ENCODE data around the gene PI4KB. TPM values are rescaled to one million over a fixed set of nuclear protein-coding genes. Genes with fewer than 3 reads are reported as not detected.

Gene PI4KB
- total and polyA plus RNA-seq, 2 of the 13 experiments (the other 11 are each of a cell fraction or from before 2014, with no cell fraction given) = 19.5 to 29.3 TPM

DNA sequence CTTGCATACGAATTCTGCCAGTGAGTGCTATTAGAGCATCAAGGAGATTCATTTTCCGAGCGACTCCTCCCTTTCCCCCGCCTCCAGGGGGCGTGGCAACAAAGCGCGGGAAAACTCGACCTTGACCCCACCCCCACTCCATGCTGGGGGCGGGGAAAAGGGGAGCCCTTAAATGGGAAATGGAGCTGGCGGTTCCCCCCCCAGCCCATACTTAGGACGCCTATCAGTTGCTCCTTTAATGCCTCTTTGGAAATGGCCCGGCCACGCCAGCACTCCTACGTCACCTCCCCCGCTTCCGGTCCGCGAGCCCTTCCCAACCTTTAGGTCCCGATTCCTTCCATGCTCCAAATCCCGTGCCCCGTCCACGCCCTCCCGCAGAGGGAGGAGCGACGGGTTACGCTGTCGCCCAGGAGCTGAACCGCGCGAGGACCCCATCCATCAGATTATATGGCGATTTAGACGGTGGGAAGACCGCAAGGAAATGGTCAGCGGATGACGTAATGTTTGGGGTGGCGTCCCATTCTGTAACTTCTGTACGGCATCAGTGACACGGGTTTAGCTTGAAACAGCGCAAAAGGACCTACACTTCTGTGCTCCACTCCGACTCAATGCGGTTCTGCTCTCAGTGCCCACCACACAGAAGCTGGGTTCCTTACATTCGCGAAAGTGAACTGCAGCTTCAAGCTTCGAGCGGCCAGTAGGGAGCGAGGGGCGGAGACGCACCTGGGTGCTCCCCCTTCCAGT, 45.8 kb downstream of the PI4KB start (continued):
- TF ChIP-seq, protein P1, sequence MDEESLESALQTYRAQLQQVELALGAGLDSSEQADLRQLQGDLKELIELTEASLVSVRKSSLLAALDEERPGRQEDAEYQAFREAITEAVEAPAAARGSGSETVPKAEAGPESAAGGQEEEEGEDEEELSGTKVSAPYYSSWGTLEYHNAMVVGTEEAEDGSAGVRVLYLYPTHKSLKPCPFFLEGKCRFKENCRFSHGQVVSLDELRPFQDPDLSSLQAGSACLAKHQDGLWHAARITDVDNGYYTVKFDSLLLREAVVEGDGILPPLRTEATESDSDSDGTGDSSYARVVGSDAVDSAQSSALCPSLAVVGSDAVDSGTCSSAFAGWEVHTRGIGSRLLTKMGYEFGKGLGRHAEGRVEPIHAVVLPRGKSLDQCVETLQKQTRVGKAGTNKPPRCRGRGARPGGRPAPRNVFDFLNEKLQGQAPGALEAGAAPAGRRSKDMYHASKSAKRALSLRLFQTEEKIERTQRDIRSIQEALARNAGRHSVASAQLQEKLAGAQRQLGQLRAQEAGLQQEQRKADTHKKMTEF (CRISPR knock-in tag; IDR thresholded peaks at IDR 0.05) = peak; percentile 60; the same call in 1 of the 2 replicates
- TF ChIP-seq FOXA3 (CRISPR knock-in tag; IDR thresholded peaks at IDR 0.05) = peak; percentile 47; the same call in 1 of the 2 replicates
- TF ChIP-seq, protein P2, sequence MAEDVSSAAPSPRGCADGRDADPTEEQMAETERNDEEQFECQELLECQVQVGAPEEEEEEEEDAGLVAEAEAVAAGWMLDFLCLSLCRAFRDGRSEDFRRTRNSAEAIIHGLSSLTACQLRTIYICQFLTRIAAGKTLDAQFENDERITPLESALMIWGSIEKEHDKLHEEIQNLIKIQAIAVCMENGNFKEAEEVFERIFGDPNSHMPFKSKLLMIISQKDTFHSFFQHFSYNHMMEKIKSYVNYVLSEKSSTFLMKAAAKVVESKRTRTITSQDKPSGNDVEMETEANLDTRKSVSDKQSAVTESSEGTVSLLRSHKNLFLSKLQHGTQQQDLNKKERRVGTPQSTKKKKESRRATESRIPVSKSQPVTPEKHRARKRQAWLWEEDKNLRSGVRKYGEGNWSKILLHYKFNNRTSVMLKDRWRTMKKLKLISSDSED (CRISPR knock-in tag; IDR thresholded peaks at IDR 0.05) = no peak
- TF ChIP-seq, protein P3, sequence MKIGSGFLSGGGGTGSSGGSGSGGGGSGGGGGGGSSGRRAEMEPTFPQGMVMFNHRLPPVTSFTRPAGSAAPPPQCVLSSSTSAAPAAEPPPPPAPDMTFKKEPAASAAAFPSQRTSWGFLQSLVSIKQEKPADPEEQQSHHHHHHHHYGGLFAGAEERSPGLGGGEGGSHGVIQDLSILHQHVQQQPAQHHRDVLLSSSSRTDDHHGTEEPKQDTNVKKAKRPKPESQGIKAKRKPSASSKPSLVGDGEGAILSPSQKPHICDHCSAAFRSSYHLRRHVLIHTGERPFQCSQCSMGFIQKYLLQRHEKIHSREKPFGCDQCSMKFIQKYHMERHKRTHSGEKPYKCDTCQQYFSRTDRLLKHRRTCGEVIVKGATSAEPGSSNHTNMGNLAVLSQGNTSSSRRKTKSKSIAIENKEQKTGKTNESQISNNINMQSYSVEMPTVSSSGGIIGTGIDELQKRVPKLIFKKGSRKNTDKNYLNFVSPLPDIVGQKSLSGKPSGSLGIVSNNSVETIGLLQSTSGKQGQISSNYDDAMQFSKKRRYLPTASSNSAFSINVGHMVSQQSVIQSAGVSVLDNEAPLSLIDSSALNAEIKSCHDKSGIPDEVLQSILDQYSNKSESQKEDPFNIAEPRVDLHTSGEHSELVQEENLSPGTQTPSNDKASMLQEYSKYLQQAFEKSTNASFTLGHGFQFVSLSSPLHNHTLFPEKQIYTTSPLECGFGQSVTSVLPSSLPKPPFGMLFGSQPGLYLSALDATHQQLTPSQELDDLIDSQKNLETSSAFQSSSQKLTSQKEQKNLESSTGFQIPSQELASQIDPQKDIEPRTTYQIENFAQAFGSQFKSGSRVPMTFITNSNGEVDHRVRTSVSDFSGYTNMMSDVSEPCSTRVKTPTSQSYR (CRISPR knock-in tag; IDR thresholded peaks at IDR 0.05; ENCODE audit: borderline replicate concordance) = peak; percentile 94
- peak; percentile 82; the same call in 1 of the 2 replicates for TF ChIP-seq ZNF891 (CRISPR knock-in tag; IDR thresholded peaks at IDR 0.05)
- peak; percentile 39; the same call in 1 of the 2 replicates for TF ChIP-seq ZNF777 (CRISPR knock-in tag; IDR thresholded peaks at IDR 0.05)
- TF ChIP-seq, protein P4, sequence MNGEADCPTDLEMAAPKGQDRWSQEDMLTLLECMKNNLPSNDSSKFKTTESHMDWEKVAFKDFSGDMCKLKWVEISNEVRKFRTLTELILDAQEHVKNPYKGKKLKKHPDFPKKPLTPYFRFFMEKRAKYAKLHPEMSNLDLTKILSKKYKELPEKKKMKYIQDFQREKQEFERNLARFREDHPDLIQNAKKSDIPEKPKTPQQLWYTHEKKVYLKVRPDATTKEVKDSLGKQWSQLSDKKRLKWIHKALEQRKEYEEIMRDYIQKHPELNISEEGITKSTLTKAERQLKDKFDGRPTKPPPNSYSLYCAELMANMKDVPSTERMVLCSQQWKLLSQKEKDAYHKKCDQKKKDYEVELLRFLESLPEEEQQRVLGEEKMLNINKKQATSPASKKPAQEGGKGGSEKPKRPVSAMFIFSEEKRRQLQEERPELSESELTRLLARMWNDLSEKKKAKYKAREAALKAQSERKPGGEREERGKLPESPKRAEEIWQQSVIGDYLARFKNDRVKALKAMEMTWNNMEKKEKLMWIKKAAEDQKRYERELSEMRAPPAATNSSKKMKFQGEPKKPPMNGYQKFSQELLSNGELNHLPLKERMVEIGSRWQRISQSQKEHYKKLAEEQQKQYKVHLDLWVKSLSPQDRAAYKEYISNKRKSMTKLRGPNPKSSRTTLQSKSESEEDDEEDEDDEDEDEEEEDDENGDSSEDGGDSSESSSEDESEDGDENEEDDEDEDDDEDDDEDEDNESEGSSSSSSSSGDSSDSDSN (CRISPR knock-in tag; IDR thresholded peaks at IDR 0.05) = peak; percentile 13; the same call in 1 of the 2 replicates
- TF ChIP-seq DNMT1 (CRISPR knock-in tag; IDR thresholded peaks at IDR 0.05) = 0 out of 2 replicates have a peak, but pooled peaks have one; percentile 45
- TF ChIP-seq, protein P5, sequence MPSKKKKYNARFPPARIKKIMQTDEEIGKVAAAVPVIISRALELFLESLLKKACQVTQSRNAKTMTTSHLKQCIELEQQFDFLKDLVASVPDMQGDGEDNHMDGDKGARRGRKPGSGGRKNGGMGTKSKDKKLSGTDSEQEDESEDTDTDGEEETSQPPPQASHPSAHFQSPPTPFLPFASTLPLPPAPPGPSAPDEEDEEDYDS (CRISPR knock-in tag; IDR thresholded peaks at IDR 0.05) = peak; percentile 77
- TF ChIP-seq CBX1 (IDR thresholded peaks at IDR 0.05; ENCODE audit: low read depth) = peak; percentile 16
- peak; percentile 80; the same call in 1 of the 2 replicates for TF ChIP-seq ZNF558 (CRISPR knock-in tag; IDR thresholded peaks at IDR 0.05; ENCODE audit: borderline replicate concordance)
- TF ChIP-seq ZSCAN31 (CRISPR knock-in tag; IDR thresholded peaks at IDR 0.05; ENCODE audit: low read depth) = peak; percentile 61
- TF ChIP-seq ATF1 (CRISPR knock-in tag; IDR thresholded peaks at IDR 0.05) = peak; percentile 92
- TF ChIP-seq, protein P6, sequence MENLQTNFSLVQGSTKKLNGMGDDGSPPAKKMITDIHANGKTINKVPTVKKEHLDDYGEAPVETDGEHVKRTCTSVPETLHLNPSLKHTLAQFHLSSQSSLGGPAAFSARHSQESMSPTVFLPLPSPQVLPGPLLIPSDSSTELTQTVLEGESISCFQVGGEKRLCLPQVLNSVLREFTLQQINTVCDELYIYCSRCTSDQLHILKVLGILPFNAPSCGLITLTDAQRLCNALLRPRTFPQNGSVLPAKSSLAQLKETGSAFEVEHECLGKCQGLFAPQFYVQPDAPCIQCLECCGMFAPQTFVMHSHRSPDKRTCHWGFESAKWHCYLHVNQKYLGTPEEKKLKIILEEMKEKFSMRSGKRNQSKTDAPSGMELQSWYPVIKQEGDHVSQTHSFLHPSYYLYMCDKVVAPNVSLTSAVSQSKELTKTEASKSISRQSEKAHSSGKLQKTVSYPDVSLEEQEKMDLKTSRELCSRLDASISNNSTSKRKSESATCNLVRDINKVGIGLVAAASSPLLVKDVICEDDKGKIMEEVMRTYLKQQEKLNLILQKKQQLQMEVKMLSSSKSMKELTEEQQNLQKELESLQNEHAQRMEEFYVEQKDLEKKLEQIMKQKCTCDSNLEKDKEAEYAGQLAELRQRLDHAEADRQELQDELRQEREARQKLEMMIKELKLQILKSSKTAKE (CRISPR knock-in tag; IDR thresholded peaks at IDR 0.05; ENCODE audit: borderline replicate concordance) = no peak
- TF ChIP-seq, protein P7, sequence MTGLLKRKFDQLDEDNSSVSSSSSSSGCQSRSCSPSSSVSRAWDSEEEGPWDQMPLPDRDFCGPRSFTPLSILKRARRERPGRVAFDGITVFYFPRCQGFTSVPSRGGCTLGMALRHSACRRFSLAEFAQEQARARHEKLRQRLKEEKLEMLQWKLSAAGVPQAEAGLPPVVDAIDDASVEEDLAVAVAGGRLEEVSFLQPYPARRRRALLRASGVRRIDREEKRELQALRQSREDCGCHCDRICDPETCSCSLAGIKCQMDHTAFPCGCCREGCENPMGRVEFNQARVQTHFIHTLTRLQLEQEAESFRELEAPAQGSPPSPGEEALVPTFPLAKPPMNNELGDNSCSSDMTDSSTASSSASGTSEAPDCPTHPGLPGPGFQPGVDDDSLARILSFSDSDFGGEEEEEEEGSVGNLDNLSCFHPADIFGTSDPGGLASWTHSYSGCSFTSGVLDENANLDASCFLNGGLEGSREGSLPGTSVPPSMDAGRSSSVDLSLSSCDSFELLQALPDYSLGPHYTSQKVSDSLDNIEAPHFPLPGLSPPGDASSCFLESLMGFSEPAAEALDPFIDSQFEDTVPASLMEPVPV (CRISPR knock-in tag; IDR thresholded peaks at IDR 0.05) = peak; percentile 81; the same call in 1 of the 2 replicates

Data from HepG2 (cell line).